Activated naive CD4-positive, alpha-beta T cell (primary cell): ENCODE measurements around the gene NSMF.
"Not testable (repeated sequence)": the region's sequence is repeated elsewhere in the genome, so short reads cannot be mapped to it uniquely, and the experiment has no call there.

Experiments
- DNase-seq, 4 experiments: peaks; one replicate each; lab custom pipeline; 2025; lab: John Stamatoyannopoulos, UW

Gene NSMF

GRCh38 chr9:137477778-137478612 lies 18.9 kb upstream of the NSMF start:
- no peak for DNase-seq

DNA sequence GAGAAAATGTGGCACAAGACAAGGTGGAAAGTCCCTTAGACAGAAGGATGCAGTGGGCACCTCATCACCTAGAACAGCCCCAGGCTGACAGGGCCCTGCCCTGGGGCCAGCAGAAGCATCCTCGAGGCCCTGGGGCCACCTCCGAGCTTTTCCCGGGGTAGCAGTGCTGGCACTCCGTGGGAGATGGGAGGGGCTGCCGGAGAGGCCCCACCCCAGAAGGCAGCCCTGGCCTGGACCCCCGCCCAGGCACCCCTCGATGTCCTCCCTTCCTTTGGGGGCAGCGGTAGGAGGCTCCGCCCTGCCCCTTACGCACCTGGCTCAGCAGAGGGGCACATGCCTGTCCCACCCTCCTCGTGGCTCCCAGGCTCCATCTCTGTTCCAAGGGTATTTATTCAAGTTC lies 17.7 kb upstream of the NSMF start:
- no peak for DNase-seq

GRCh38 chr9:137475666-137476065 lies 16.5 kb upstream of the NSMF start:
- no peak for DNase-seq

GRCh38 chr9:137474271-137474670 lies 15.1 kb upstream of the NSMF start:
- no peak for DNase-seq

DNA sequence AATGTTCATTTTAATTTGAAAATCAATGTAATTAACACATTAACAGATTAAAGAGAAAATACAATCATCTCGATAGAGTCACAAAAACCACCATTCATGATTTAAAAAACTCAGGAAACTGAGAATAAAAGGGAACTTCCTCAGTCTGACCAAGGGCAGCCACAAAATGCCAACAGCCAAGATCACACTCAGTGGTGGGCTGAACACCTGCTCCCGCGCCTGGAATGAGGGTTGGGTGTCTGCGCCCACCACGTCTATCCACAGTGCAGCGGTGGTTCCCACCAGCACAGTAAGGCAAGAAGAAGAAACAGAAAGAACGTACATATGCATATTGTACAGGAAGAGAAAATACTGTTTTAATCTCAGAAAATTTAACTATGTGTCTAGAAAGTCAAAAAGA lies 11.7 kb upstream of the NSMF start:
- DNase-seq, result no peak

DNA sequence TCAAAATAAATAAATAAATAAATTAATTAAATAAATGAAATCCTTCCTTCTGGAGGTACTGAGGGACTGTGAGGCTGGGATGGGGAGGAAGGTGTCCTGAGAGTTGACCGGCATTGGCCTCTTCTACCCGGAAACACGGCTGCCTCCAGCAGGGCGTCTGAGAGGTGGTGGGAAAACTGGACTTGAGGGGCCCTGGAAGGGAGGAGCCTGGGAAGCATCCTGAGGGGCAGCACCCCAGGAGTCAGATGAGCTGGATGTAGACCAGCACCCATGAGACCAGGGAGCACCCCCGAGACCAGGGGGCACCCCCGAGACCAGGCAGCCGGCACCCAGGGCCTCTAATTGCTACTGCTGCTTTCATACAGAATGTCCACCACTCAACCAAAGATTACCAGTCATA lies 8.8 kb upstream of the NSMF start:
- DNase-seq, result no peak

DNA sequence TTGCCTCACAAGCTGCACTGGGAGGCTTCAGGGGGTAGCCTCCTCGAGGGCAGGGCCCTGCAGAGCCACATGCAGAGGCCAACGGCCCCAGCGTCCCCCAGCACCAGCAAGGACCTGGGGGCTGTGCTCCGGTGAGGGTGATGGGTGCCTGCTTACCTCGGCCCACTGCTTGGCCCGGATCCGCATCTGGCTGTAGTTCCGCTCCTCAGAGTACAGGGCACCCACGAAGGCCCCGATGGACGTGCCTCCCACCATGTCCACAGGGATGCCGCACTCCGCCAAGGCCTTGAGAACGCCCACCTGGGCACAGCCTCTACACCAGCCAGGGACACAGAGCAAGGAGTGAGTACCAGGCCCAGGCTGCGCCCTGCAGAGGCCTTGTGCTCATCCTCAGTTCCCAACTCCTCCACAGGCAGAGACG lies 8.0 kb upstream of the NSMF start:
- DNase-seq, result no peak

DNA sequence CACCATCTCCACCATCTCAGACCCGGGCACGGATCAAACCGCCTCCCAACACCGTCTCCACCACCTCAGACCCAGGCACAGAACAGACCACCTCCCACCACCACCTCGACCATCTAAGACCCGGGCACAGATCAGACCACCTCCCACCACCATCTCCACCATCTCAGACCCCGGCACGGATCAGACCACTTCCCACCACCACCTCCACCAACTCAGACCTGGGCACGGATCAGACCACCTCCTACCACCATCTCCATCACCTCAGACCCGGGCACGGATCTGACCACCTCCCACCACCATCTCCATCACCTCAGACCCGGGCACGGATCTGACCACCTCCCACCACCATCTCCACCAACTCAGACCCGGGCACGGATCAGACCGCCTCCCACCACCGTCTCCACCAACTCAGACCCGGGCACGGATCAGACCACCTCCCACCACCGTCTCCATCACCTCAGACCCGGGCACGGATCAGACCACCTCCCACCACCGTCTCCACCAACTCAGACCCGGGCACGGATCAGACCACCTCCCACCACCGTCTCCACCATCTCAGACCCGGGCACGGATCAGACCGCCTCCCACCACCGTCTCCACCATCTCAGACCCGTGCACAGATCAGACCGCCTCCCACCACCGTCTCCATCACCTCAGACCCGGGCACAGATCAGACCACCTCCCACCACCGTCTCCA lies 7.4 kb upstream of the NSMF start:
- DNase-seq, result not testable (repeated sequence)

DNA sequence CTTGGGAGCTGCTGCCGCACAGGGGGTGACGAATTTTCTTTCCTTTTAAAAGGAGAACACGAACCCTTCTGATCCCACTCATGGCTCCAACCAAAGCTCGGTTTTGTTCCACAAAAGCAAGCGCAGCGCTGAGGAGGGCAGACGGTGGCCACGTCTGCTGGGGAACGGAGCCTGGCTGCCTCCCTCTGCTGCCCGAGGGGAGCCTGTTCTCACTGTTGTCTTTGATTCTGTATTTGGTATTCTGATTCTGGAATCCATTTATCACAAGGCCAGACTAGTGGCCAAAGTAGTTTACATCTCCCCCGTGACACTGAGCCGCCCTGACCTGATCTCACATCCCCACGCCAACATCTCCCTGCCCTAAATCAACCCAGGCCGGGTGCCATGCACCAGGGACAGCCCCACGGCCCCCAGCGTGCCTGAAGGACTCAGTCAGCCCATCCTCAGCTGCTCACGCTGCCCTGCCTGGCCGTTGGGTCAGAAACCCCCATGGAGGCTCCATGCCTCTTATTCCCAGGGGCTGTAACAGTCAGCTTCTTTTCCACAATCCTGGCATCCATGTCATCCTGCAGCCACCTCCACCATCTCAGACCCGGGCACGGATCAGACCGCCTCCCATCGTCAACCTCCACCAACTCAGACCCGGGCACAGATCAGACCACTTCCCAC lies 6.7 kb upstream of the NSMF start:
- no peak for DNase-seq

- DNase-seq, result no peak
Observed at GRCh38 chr9:137465000-137465719, 6.0 kb upstream of the NSMF start.

DNA sequence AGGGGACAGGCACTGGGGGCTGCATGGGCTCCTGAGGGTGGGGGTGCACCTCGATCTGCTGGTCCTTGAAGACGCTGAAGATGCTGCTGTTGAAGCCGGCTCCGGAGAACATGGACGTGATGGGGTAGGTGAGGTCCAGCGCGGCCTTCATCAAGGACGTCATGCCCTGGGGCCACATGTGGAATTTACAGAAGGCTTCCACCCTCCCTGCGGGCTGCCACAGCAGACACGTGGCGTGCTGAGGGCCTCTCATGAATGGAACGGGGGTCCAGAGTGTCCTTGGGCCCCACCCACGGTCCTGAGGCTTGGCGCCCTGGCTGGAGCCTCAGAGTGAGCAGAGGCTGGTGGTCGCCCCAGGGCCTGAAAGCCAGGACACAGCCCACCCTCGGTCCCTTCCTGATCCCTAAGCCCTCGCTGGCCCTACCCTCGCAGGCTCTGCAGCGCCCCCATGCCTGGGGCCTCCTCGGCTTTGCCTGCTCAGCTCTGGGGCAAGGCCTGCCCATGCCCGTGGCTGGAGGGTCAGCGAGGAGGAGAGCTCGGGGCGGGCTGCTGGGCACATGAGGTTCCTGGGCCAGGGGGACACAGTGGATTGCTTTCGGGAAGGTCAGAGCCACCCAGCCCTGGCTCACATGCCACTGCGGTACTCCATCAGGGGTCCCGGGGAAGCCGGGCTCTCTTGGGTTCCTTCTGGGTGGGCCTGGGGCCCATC lies 5.3 kb upstream of the NSMF start:
- DNase-seq, result no peak

GRCh38 chr9:137463931-137464290 lies 4.8 kb upstream of the NSMF start:
- no peak for DNase-seq

DNA sequence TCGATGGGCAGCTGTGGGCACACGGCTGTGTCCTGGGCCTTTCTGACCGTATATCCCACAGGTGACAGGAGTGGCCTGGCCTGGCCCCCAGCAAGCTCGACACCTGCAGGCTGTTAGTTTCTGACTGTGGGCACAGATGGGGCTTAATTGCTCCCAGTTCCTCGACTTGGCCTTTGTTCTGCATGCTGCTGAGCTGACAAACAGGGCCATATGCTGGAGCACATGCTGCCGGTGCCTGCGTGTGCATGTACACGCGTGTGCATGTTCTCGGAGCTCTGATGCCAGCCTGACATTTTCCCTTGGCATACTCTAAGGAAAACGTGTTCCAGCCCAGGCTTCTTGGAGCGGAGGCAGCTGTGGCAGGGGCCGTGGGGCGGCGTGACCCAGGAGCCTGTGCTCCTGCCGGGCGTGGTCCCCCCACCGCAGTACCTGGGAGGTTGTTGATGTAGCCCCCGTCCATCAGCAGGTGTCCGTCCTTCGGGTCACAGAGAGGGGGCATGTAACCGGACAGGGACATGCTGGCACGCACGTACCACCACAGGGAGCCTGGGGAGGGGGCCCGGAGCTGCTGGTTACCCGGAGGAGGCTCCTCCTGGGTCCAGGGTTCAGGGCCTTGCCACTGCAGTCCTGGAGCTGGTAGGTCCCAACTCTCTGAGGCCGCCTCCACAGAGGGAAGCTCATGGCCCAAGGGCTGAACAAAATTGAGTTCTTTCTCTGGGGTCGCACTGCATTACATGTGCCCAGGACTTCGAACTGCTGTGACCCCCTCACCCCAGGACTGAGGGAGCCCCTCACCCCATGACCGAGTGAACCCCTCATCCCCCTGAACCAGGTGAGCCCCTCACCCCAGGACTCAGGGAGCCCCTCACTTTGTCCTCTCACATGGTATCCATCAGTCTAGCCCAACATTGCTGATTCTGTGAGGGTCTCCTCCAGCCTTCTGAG lies 4.1 kb upstream of the NSMF start:
- no peak for DNase-seq

DNA sequence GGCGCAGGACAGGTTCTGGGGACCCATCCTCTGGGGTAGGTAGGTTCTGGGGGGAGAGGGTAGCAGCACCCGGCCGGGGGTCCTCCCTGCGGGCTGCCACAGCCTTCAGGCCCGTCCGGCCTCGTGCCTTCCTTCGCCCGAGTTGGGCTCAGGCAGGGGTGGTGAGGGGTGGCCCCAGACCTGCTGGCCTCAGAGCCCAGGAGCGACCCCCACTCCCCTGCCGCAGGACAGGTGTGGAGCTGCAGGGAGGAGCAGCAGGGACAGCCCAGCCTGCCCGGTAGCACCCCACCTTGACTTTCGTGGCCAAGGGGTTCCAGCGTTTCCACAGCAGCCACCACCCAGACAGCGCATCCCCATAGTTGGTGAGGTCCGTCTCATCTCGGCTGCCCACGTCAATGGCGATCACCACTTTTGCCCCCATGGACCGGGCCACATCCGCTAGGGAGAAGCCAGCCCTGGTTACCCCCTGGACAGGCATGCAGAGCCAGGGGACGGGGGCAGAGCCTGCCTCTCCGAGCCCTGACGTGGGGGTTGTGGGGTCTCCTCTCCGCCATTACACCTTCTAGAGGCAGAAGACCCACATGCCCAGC lies 3.4 kb upstream of the NSMF start:
- DNase-seq, result no peak

GRCh38 chr9:137461663-137462395 lies 2.7 kb upstream of the NSMF start:
- peak in 3 of 4 experiments; percentile 60 to 78 (median 72) for DNase-seq

DNA sequence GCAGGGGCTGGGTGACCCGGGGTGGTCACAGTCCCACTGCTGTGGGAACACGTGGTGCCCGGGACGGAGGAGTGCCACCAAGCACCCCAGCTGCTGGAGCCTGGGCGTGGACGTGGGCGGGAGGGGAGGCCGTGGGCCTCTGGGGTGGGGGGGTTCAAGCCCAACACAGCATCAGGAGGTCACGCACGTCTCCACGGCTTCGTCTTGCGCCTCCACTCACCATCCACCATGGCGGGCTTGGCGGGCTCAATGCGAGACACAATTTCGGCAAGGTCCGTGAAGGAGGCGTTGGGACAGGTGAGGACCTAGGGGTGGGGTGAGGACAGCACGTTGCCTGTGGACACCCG lies 2.2 kb upstream of the NSMF start:
- DNase-seq, result no peak

DNA sequence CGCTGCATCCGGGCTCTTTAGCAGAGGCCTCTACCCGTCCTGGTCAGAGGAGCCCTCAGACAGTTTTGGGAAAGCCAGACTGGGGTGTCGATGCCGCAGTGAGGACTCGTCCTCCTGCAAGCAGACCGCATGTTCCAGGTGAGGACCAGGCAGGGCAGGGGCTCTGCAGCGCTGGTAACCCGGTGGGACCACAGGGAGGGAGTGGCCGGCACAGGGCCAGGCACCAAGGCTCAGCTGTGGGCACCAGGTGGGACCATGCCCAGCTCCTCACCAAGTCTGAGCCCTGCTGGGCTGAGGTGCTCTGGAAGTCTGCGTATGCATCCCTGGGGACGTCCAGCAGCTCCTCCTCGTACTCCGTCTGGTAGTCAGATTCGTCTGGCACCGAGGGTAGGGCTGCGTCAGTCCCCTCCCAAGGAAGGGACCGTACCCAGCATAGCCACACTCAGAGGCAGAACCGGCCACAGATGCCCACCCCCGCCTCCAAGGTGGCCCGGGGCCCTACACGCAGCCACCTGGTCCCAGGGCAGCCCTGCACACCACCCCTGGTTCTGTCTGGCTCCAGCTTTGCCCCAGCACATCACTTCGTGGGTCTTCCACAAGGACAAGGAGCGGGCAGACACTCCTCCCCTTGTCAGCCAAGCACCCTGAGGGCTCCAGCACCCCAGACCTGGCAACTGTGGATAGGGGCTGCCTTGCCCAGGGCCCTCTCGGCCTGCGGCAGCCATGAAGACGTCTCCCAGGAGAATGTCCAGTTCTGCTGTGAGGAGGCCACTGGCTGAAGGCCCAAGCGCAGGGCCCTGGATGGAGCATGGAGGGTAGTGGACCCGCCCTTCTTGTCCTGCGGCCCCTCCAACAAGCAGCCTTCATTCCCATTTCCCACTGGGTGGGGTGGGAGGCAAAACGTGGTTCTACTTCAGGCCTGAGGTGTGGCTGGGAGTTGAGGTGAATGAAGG lies 1.5 kb upstream of the NSMF start:
- no peak for DNase-seq

DNA sequence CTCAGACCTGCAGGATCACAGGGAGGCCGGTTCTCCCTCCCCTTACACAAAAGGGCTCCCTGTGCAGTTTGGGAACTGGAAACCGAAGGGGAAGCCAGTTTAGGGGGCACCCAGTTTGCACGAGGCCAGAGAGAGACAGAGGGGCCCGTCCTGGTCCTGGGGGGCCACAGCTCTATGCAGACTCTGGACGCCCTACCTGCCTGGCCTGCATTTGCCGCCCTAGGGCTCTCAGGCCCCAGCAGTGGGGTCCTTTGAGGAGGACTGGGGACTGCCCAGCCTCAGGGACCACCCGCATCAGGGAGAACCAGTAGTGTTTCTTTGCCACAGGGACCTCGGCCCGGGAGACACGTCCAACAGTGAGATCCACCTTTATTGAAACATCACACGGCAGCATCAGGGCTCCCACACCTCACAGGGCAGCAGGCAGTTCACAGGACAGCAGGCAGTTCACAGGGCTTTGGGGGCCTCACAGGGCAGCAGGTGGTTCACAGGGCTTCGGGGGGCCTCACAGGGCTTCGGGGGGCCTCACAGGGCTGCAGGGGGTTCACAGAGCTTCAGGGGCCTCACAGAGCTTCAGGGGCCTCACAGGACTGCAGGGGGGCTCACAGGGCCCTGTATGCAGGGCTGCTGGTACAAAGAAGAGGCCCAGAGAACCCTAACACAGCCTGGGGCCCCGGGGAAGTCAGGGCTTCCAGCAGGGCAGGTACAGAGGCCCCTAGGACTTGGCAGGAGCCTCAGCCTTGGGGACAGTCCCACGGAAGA lies 648 bp upstream of the NSMF start:
- no peak for DNase-seq
